Measurements from ENCODE around the gene KLHL5. TPM values are rescaled to one million over a fixed set of nuclear protein-coding genes. Genes with fewer than 3 reads are reported as not detected.

KLHL5 gene
- total RNA-seq, 4 donors from 2014 or later = 10.9 to 14.0 (median 11.8) TPM

DNA sequence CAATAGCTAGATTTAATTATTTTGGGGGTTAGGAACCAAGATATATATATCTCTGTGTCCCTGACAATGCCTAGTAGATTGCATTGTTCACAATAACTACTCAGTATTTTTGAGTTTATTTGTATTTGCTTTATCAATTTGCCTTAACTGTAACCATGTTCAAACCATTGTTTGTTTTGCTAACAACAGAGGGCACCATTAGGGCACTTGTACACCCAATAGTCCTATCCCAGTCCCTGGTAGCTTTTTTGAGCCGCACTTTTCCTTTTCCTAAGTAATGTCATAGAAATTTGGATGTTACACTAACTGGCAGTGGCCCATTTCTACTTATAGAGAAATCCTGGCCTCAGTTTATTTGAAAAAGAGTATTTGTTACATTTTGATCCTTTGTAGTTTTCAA lies 575 bp upstream of the KLHL5 start:
- no peak for ATAC-seq

GRCh38 chr4:39062770-39063097 lies 702 bp downstream of the KLHL5 start:
- no peaks in the 10 kb centered on the region for H3K27me3 ChIP-seq
- peaks cover 0 to 4% of the 10 kb centered on the region in 2 donors for H3K4me1 ChIP-seq
- TF ChIP-seq, protein P1, sequence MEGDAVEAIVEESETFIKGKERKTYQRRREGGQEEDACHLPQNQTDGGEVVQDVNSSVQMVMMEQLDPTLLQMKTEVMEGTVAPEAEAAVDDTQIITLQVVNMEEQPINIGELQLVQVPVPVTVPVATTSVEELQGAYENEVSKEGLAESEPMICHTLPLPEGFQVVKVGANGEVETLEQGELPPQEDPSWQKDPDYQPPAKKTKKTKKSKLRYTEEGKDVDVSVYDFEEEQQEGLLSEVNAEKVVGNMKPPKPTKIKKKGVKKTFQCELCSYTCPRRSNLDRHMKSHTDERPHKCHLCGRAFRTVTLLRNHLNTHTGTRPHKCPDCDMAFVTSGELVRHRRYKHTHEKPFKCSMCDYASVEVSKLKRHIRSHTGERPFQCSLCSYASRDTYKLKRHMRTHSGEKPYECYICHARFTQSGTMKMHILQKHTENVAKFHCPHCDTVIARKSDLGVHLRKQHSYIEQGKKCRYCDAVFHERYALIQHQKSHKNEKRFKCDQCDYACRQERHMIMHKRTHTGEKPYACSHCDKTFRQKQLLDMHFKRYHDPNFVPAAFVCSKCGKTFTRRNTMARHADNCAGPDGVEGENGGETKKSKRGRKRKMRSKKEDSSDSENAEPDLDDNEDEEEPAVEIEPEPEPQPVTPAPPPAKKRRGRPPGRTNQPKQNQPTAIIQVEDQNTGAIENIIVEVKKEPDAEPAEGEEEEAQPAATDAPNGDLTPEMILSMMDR (IDR thresholded peaks at IDR 0.05 in 4 of 5, conservative IDR thresholded peaks at IDR 0.05 in 1 of 5) = no peak
- no peak for TF ChIP-seq POLR2A (IDR thresholded peaks at IDR 0.05)
- in situ Hi-C loops (cut with MboI; ENCODE audit: low sequenced_read_pairs in 4 of 4) = no loop called here
- intact Hi-C loops (cut with DNase I; ENCODE audit: low total_unique reads) = no loop called here
- ATAC-seq (no peak), DNase-seq (no peak)
- H3K36me3 ChIP-seq = no peaks in the 10 kb centered on the region
- H3K27ac ChIP-seq = no peak overlapping the region
- H3K9me3 ChIP-seq = no peaks in the 10 kb centered on the region
- no peak overlapping the region for H3K4me3 ChIP-seq

More for the DNA sequence above, 575 bp upstream of the KLHL5 start:
- intact Hi-C loops (cut with DNase I; ENCODE audit: low total_unique reads) (no loop called here), in situ Hi-C loops (cut with MboI; ENCODE audit: low sequenced_read_pairs in 4 of 4) (no loop called here)
- Histone ChIP-seq H3K9me3 (no peaks in the 10 kb centered on the region), H3K36me3 (no peaks in the 10 kb centered on the region), H3K4me3 (no peak overlapping the region), H3K27me3 (no peaks in the 10 kb centered on the region), H3K4me1 (peaks cover 0 to 4% of the 10 kb centered on the region in 2 donors), H3K27ac (no peak overlapping the region)
- DNase-seq = no peak
- TF ChIP-seq, protein P1 (IDR thresholded peaks at IDR 0.05 in 4 of 5, conservative IDR thresholded peaks at IDR 0.05 in 1 of 5) = no peak
- no peak for TF ChIP-seq POLR2A (IDR thresholded peaks at IDR 0.05)

GRCh38 chr4:39063430-39063829 lies 1.4 kb downstream of the KLHL5 start:
- intact Hi-C loops (cut with DNase I; ENCODE audit: low total_unique reads) (no loop called here), in situ Hi-C loops (cut with MboI; ENCODE audit: low sequenced_read_pairs in 4 of 4) (no loop called here)
- Histone ChIP-seq H3K27me3 (no peaks in the 10 kb centered on the region), H3K4me1 (peaks cover 0 to 4% of the 10 kb centered on the region in 2 donors), H3K9me3 (no peaks in the 10 kb centered on the region), H3K27ac (no peak overlapping the region), H3K36me3 (no peaks in the 10 kb centered on the region), H3K4me3 (no peak overlapping the region)
- DNase-seq (no peak), ATAC-seq (no peak)
- TF ChIP-seq, protein P1 (IDR thresholded peaks at IDR 0.05 in 4 of 5, conservative IDR thresholded peaks at IDR 0.05 in 1 of 5) = no peak
- TF ChIP-seq POLR2A (IDR thresholded peaks at IDR 0.05) = no peak

- ATAC-seq (no peak), DNase-seq (no peak)
- in situ Hi-C loops (cut with MboI; ENCODE audit: low sequenced_read_pairs in 4 of 4) (no loop called here), intact Hi-C loops (cut with DNase I; ENCODE audit: low total_unique reads) (no loop called here)
- Histone ChIP-seq H3K4me3 (no peak overlapping the region), H3K4me1 (peaks cover 0 to 4% of the 10 kb centered on the region in 2 donors), H3K27ac (no peak overlapping the region), H3K36me3 (no peaks in the 10 kb centered on the region), H3K27me3 (no peaks in the 10 kb centered on the region), H3K9me3 (no peaks in the 10 kb centered on the region)
- no peak for TF ChIP-seq POLR2A (IDR thresholded peaks at IDR 0.05)
- TF ChIP-seq, protein P1 (IDR thresholded peaks at IDR 0.05 in 4 of 5, conservative IDR thresholded peaks at IDR 0.05 in 1 of 5) = no peak
Observed at GRCh38 chr4:39066371-39066770, 4.3 kb downstream of the KLHL5 start.

DNA sequence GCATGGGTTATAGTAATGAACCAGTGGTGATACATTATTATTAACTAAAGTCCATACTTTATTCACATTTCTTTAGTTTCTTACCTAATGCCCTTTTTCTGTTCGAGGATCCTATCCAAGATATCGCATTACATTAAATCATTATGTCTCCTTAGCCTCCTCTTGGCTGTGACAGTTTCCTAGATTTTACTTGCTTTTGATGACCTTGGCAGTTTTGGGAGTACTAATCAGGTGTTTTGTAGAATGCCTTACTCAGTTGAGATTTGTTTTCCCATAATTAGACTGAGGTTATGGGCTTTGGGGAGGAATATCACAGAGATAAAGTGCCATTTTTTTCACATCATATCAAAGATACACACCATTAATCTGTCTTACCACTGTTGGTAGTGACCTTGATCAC lies 5.0 kb downstream of the KLHL5 start:
- intact Hi-C loops (cut with DNase I; ENCODE audit: low total_unique reads) (no loop called here), in situ Hi-C loops (cut with MboI; ENCODE audit: low sequenced_read_pairs in 4 of 4) (no loop called here)
- no peaks in the 10 kb centered on the region for H3K27me3 ChIP-seq
- H3K27ac ChIP-seq = no peak overlapping the region
- no peak for ATAC-seq
- no peak for DNase-seq
- TF ChIP-seq, protein P1 (IDR thresholded peaks at IDR 0.05 in 4 of 5, conservative IDR thresholded peaks at IDR 0.05 in 1 of 5) = no peak
- no peak for TF ChIP-seq POLR2A (IDR thresholded peaks at IDR 0.05)
- no peaks in the 10 kb centered on the region for H3K9me3 ChIP-seq
- no peaks in the 10 kb centered on the region for H3K36me3 ChIP-seq
- H3K4me1 ChIP-seq = peaks cover 0 to 4% of the 10 kb centered on the region in 2 donors
- H3K4me3 ChIP-seq = no peak overlapping the region

Measured in gastrocnemius medialis (tissue), 4 donors.